Breast epithelium (tissue), 4 donors: ENCODE measurements around the gene IRAK2. TPM values are rescaled to one million over a fixed set of nuclear protein-coding genes. Genes with fewer than 3 reads are reported as not detected.
"Not testable (repeated sequence)": the region's sequence is repeated elsewhere in the genome, so short reads cannot be mapped to it uniquely, and the experiment has no call there.

Experiments used
- DNase-seq, 2 donors: peaks; one replicate each; pipeline ENCODE4 v3.0.0-alpha.2; 2019; ENCODE audit warnings: low spot score in 2 of 2
- H3K27ac ChIP-seq, 2 donors: fragments of 200-600 bp; sonication (generic) in 1 of 2; one replicate each; pipeline ENCODE4 v1.5.1; 2016 to 2019; ENCODE audit warnings: mild to moderate bottlenecking in 1 of 2
- H3K27me3 ChIP-seq, 2 donors: fragments of 200-600 bp; sonication (generic) in 1 of 2; one replicate each; pipeline versions ENCODE4 v1.5.1 to v1.6.0; 2017 to 2019; ENCODE audit warnings: control low read depth in 1 of 2, mild to moderate bottlenecking in 1 of 2
- H3K36me3 ChIP-seq: fragments of 200-600 bp; one replicate; pipeline ENCODE4 v1.5.1; 2019
- H3K4me1 ChIP-seq, 2 donors: fragments of 200-600 bp; sonication (generic); one replicate each; pipeline ENCODE4 v1.5.1; 2016 to 2019; ENCODE audit warnings: control low read depth in 1 of 2
- H3K4me3 ChIP-seq, 3 donors: fragments of 200-600 bp; sonication (generic); 1 replicate in 2 of 3; 2 replicates in 1 of 3; pipeline ENCODE4 v1.5.1; 2016 to 2019; ENCODE audit warnings: mild to moderate bottlenecking in 3 of 3, moderate library complexity in 2 of 3
- H3K9me3 ChIP-seq, 2 donors: fragments of 200-600 bp; sonication (generic) in 1 of 2; one replicate each; pipeline ENCODE4 v1.5.1; 2016 to 2019; ENCODE audit warnings: control low read depth in 1 of 2
- POLR2A ChIP-seq: fragments of 450-650 bp; IDR thresholded peaks from one replicate; pipeline ENCODE4 v1.6.1; 2016; ENCODE audit warnings: antibody characterized with exemption, mild to moderate bottlenecking, moderate library complexity
- POLR2AphosphoS5 ChIP-seq, 3 donors: sonication (generic); formaldehyde crosslinking; IDR thresholded peaks; one replicate each; pipeline ENCODE4 v1.6.1; 2017; ENCODE audit warnings: antibody characterized with exemption in 3 of 3
- intact Hi-C: fragments of 100-400 bp; cut with DNase I; formaldehyde crosslinking; loops from one replicate; pipeline ENCODE4 v1.15.1; 2023; ENCODE audit warnings: low total_unique reads
- total RNA-seq, 3 donors: library from RNA; depleted of rRNA; stranded (reverse); fragments of >200 nt; gene quantifications; one replicate each; pipeline ENCODE4 v1.1.0, GENCODE V29; 2016
- TF ChIP-seq, protein P1 (sequence below), 3 donors: fragments of 450-650 bp; IDR thresholded peaks; one replicate each; pipeline ENCODE4 v1.5.1; 2016 to 2017; ENCODE audit warnings: antibody characterized with exemption in 3 of 3, mild to moderate bottlenecking in 3 of 3, moderate library complexity in 3 of 3

Gene IRAK2
- total RNA-seq, 3 donors from 2014 or later, result 3.4 to 7.2 (median 5.1) TPM

GRCh38 chr3:10262027-10262426 lies 97.3 kb downstream of the IRAK2 start:
- TF ChIP-seq POLR2A (no peak), POLR2AphosphoS5 (IDR thresholded peaks at IDR 0.05) (no peak)
- TF ChIP-seq, protein P1, sequence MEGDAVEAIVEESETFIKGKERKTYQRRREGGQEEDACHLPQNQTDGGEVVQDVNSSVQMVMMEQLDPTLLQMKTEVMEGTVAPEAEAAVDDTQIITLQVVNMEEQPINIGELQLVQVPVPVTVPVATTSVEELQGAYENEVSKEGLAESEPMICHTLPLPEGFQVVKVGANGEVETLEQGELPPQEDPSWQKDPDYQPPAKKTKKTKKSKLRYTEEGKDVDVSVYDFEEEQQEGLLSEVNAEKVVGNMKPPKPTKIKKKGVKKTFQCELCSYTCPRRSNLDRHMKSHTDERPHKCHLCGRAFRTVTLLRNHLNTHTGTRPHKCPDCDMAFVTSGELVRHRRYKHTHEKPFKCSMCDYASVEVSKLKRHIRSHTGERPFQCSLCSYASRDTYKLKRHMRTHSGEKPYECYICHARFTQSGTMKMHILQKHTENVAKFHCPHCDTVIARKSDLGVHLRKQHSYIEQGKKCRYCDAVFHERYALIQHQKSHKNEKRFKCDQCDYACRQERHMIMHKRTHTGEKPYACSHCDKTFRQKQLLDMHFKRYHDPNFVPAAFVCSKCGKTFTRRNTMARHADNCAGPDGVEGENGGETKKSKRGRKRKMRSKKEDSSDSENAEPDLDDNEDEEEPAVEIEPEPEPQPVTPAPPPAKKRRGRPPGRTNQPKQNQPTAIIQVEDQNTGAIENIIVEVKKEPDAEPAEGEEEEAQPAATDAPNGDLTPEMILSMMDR (IDR thresholded peaks at IDR 0.05), result no peak
- intact Hi-C loops, result no loop called here
- no peak overlapping the region for H3K4me3 ChIP-seq

GRCh38 chr3:10263646-10264363 lies 99.1 kb downstream of the IRAK2 start:
- TF ChIP-seq POLR2A, result no peak
- TF ChIP-seq, protein P1 (IDR thresholded peaks at IDR 0.05), result peak in 2 of 3 donors; percentile 27 to 52
- intact Hi-C loops, result no loop called here
- peak overlapping the region in 1 of 3 donors; percentile 27 for H3K4me3 ChIP-seq
- H3K27ac ChIP-seq, result peak overlapping the region; percentile 27 to 39
- no peak for DNase-seq
- H3K36me3 ChIP-seq, result no peaks in the 10 kb centered on the region
- H3K4me1 ChIP-seq, result no peaks in the 10 kb centered on the region
- H3K9me3 ChIP-seq, result no peaks in the 10 kb centered on the region
- H3K27me3 ChIP-seq, result no peaks in the 10 kb centered on the region

More at GRCh38 chr3:10262027-10262426, 97.3 kb downstream of the IRAK2 start:
- DNase-seq, result no peak
- H3K27me3 ChIP-seq, result no peaks in the 10 kb centered on the region
- no peaks in the 10 kb centered on the region for H3K36me3 ChIP-seq
- no peaks in the 10 kb centered on the region for H3K4me1 ChIP-seq
- no peak overlapping the region for H3K27ac ChIP-seq
- no peaks in the 10 kb centered on the region for H3K9me3 ChIP-seq

DNA sequence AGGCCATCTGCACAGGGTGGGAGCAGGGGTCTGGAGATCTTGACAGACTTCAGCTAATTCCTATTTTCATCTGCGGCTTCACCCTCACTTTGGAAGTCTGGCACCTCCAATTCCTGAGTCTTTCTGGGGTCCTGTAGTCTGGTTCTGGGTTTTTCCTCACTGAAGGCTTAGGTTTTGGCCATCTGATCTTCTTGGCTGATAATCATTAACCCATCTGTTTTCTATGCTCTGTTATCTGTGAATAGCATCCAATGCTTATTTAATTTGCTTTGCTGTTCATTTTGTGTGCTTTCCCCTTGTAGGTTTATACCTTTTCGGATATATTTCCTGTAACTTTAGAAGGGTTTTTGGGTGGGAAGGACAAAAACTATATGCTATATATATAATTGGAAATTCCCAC lies 101.1 kb downstream of the IRAK2 start:
- intact Hi-C loops, result no loop called here
- H3K36me3 ChIP-seq, result no peaks in the 10 kb centered on the region

DNA sequence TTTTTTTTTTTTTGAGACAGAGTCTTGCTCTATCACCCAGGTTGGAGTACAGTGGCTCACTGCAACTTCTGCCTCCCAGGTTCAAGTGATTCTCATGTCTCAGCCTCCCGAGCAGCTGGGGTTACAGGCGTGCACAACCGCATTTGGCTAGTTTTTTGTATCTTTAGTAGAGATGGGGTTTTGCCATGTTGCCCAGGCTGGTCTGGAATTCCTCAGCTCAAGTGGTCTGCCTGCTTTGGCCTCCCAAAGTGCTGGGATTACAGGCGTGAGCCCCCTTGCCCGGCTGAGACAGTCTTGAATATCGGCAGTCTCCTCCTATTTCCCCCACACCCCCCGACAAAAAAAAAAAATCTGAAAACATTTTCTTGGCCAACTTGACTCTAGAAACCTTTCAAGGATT lies 102.2 kb downstream of the IRAK2 start:
- H3K27ac ChIP-seq, H3K27me3 ChIP-seq, H3K9me3 ChIP-seq, H3K4me3 ChIP-seq, DNase-seq, H3K36me3 ChIP-seq, intact Hi-C loops, H3K4me1 ChIP-seq: not testable (repeated sequence)

More for the DNA sequence above, 101.1 kb downstream of the IRAK2 start:
- Histone ChIP-seq H3K4me3 (no peak overlapping the region), H3K9me3 (no peaks in the 10 kb centered on the region), H3K27ac (no peak overlapping the region), H3K27me3 (no peaks in the 10 kb centered on the region), H3K4me1 (no peaks in the 10 kb centered on the region)
- TF ChIP-seq POLR2A (no peak), POLR2AphosphoS5 (IDR thresholded peaks at IDR 0.05) (no peak)
- TF ChIP-seq, protein P1 (IDR thresholded peaks at IDR 0.05), result no peak
- no peak for DNase-seq

- TF ChIP-seq, protein P1 (IDR thresholded peaks at IDR 0.05), result no peak
- TF ChIP-seq POLR2AphosphoS5 (IDR thresholded peaks at IDR 0.05), result no peak
- TF ChIP-seq POLR2A, result no peak
- DNase-seq, result no peak
- Histone ChIP-seq H3K9me3 (no peaks in the 10 kb centered on the region), H3K4me3 (no peak overlapping the region), H3K27ac (no peak overlapping the region), H3K4me1 (no peaks in the 10 kb centered on the region), H3K27me3 (no peaks in the 10 kb centered on the region), H3K36me3 (no peaks in the 10 kb centered on the region)
- intact Hi-C loops, result no loop called here
Observed at GRCh38 chr3:10268116-10268515, 103.4 kb downstream of the IRAK2 start.
